ENCODE data around the gene CLDND1. TPM values are rescaled to one million over a fixed set of nuclear protein-coding genes. Genes with fewer than 3 reads are reported as not detected.

The CLDND1 gene
- polyA plus RNA-seq, 3 donors: 165 to 190 (median 179) TPM

GRCh38 chr3:98521897-98522543 is 682 bp downstream of the CLDND1 start:
- peak; percentile 36 to 47 (median 46) for DNase-seq (ENCODE audit: low read depth in 3 of 3, low spot score in 2 of 3)

- no peak for DNase-seq (ENCODE audit: low read depth in 3 of 3, low spot score in 2 of 3)
These were observed 3.4 kb downstream of the CLDND1 start for GRCh38 chr3:98519351-98519750.

GRCh38 chr3:98518816-98519215 is 3.9 kb downstream of the CLDND1 start:
- DNase-seq (ENCODE audit: low read depth in 3 of 3, low spot score in 2 of 3): no peak

GRCh38 chr3:98514948-98515347 is 7.8 kb downstream of the CLDND1 start:
- no peak for DNase-seq (ENCODE audit: low read depth in 3 of 3, low spot score in 2 of 3)

GRCh38 chr3:98513736-98514135 is 9.0 kb downstream of the CLDND1 start:
- DNase-seq (ENCODE audit: low read depth in 3 of 3, low spot score in 2 of 3): no peak

- no peak for DNase-seq (ENCODE audit: low read depth in 3 of 3, low spot score in 2 of 3)
These were observed 9.6 kb downstream of the CLDND1 start for GRCh38 chr3:98513091-98513511.

- no peak for DNase-seq (ENCODE audit: low read depth in 3 of 3, low spot score in 2 of 3)
These were observed 10.1 kb downstream of the CLDND1 start for GRCh38 chr3:98512576-98512975.

- no peak for DNase-seq (ENCODE audit: low read depth in 3 of 3, low spot score in 2 of 3)
These were observed 14.1 kb downstream of the CLDND1 start for GRCh38 chr3:98508582-98508981.

- DNase-seq (ENCODE audit: low read depth in 3 of 3, low spot score in 2 of 3): no peak
These were observed 18.2 kb downstream of the CLDND1 start for GRCh38 chr3:98504539-98504938.

GRCh38 chr3:98501863-98502576 is 20.7 kb downstream of the CLDND1 start:
- DNase-seq (ENCODE audit: low read depth in 3 of 3, low spot score in 2 of 3): no peak

GRCh38 chr3:98501270-98501669 is 21.4 kb downstream of the CLDND1 start:
- DNase-seq (ENCODE audit: low read depth in 3 of 3, low spot score in 2 of 3): no peak

GRCh38 chr3:98500019-98500418 is 22.7 kb downstream of the CLDND1 start:
- DNase-seq (ENCODE audit: low read depth in 3 of 3, low spot score in 2 of 3): no peak

GRCh38 chr3:98497381-98497780 is 25.3 kb downstream of the CLDND1 start, which contains the start of gene OR5K2:
OR5K2 (plus strand) TSS chr3:98497681; CDS start chr3:98497681, 0 bp downstream.
- DNase-seq (ENCODE audit: low read depth in 3 of 3, low spot score in 2 of 3): no peak

GRCh38 chr3:98483626-98484025 is 39.1 kb downstream of the CLDND1 start:
- DNase-seq (ENCODE audit: low read depth in 3 of 3, low spot score in 2 of 3): no peak

- no peak for DNase-seq (ENCODE audit: low read depth in 3 of 3, low spot score in 2 of 3)
These were observed 39.8 kb downstream of the CLDND1 start for GRCh38 chr3:98482717-98483482.

Other genes with a start within 250 kb of the CLDND1 start
- not detected for gene OR5H2, start 240.4 kb downstream of the CLDND1 start, polyA plus RNA-seq (ENCODE audit: insufficient read length in 3 of 3)
- not detected for gene OR5K4, start 169.0 kb downstream of the CLDND1 start, polyA plus RNA-seq (ENCODE audit: insufficient read length in 3 of 3)
- not detected for gene OR5K3, start 132.2 kb downstream of the CLDND1 start, polyA plus RNA-seq (ENCODE audit: insufficient read length in 3 of 3)
- not detected for gene OR5K1, start 59.7 kb downstream of the CLDND1 start, polyA plus RNA-seq (ENCODE audit: insufficient read length in 3 of 3)
- under 1 TPM in 2 of 3 donors, not detected in 1; 0.16 to 0.53 TPM for gene OR5K2, start 25.2 kb downstream of the CLDND1 start, polyA plus RNA-seq (ENCODE audit: insufficient read length in 3 of 3)
- gene GPR15, start 9.1 kb upstream of the CLDND1 start, polyA plus RNA-seq (ENCODE audit: insufficient read length in 3 of 3): not detected
- gene CPOX, start 70.7 kb upstream of the CLDND1 start, polyA plus RNA-seq (ENCODE audit: insufficient read length in 3 of 3): 10 to 100 TPM; 20.4 to 23.4 (median 20.9) TPM
- gene ST3GAL6, start 240.4 kb upstream of the CLDND1 start, polyA plus RNA-seq (ENCODE audit: insufficient read length in 3 of 3): 10 to 100 TPM; 74.7 to 85.2 (median 77.0) TPM

Data from right renal cortex interstitium (tissue), 3 donors.